ENCODE measurements around the gene SLC30A7. TPM values are rescaled to one million over a fixed set of nuclear protein-coding genes. Genes with fewer than 3 reads are reported as not detected.

SLC30A7 gene
- total and polyA plus RNA-seq, 2 of the 13 experiments (the other 11 are each of a cell fraction or from before 2014, with no cell fraction given) = 8.3 to 40.8 TPM

DNA sequence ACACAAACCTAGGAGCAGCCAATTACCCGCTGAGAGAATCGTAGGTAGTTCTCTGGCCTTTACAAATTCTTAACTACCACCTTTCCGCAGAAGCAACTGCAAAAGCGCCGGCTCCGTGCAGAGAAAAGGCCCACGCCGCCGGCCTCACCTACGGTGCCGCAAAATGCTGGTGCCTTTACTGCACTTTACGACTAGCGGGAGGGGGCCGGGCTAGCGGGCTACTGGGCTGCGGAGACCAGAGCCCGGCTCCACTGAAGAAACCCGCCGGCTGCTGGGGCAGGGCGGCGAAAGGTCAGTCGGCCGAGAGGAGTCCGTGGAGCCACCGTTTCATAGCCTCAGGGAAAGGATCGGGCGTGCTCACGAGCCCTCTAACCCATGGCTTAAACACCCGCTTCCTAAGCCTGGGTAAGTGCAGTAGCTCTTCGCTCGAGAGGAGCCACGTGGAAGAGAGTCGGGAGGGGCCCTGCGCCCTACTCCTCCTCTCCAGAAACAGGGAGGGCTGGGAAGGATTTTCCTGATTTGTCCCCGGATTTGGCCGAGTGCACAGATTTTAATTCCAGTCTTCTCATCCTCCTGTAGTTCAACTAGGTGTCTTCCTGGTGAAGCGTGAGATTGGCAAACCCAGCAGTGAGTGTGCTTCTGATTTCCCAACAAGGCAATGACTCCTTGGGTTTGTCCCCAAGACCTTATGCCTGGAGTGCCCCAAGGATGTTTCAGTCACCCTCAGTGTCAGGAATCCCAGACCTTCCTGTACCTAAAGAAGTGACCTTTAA lies 130.0 kb downstream of the SLC30A7 start, which contains the start of gene DPH5 (continued):
- TF ChIP-seq GFI1 (CRISPR knock-in tag; IDR thresholded peaks at IDR 0.05; ENCODE audit: borderline replicate concordance) (no peak; the same call in 1 of the 2 replicates), ZNF510 (CRISPR knock-in tag; IDR thresholded peaks at IDR 0.05; ENCODE audit: low read depth) (no peak), POLR2A (IDR thresholded peaks at IDR 0.05; ENCODE audit: insufficient read depth in 1 of 2, low read depth in 2 of 2, low read length in 2 of 2) (peak; percentile 92 to 95), ZNF720 (CRISPR knock-in tag; IDR thresholded peaks at IDR 0.05) (no peak), ZBED4 (CRISPR knock-in tag; IDR thresholded peaks at IDR 0.05; ENCODE audit: borderline replicate concordance) (peak; percentile 92), ZSCAN31 (CRISPR knock-in tag; IDR thresholded peaks at IDR 0.05; ENCODE audit: low read depth) (peak; percentile 84), SOX13 (IDR thresholded peaks at IDR 0.05) (no peak), SOX13 (CRISPR knock-in tag; conservative IDR thresholded peaks at IDR 0.05 in 1 of 2, IDR thresholded peaks at IDR 0.05 in 1 of 2) (no peak), NCOA1 (CRISPR knock-in tag; IDR thresholded peaks at IDR 0.05) (no peak), MAZ (IDR thresholded peaks at IDR 0.05; ENCODE audit: borderline replicate concordance, low read depth, low read length) (peak; percentile 96), MAZ (CRISPR knock-in tag; IDR thresholded peaks at IDR 0.05; ENCODE audit: low read depth) (peak; percentile 89), ZKSCAN1 (IDR thresholded peaks at IDR 0.05; ENCODE audit: low read length) (0 out of 2 replicates have a peak, but pooled peaks have one; percentile 2), TBP (CRISPR knock-in tag; IDR thresholded peaks at IDR 0.05) (no peak), ATRX (CRISPR knock-in tag; IDR thresholded peaks at IDR 0.05; ENCODE audit: borderline replicate concordance) (no peak)
- TF ChIP-seq, protein P1, sequence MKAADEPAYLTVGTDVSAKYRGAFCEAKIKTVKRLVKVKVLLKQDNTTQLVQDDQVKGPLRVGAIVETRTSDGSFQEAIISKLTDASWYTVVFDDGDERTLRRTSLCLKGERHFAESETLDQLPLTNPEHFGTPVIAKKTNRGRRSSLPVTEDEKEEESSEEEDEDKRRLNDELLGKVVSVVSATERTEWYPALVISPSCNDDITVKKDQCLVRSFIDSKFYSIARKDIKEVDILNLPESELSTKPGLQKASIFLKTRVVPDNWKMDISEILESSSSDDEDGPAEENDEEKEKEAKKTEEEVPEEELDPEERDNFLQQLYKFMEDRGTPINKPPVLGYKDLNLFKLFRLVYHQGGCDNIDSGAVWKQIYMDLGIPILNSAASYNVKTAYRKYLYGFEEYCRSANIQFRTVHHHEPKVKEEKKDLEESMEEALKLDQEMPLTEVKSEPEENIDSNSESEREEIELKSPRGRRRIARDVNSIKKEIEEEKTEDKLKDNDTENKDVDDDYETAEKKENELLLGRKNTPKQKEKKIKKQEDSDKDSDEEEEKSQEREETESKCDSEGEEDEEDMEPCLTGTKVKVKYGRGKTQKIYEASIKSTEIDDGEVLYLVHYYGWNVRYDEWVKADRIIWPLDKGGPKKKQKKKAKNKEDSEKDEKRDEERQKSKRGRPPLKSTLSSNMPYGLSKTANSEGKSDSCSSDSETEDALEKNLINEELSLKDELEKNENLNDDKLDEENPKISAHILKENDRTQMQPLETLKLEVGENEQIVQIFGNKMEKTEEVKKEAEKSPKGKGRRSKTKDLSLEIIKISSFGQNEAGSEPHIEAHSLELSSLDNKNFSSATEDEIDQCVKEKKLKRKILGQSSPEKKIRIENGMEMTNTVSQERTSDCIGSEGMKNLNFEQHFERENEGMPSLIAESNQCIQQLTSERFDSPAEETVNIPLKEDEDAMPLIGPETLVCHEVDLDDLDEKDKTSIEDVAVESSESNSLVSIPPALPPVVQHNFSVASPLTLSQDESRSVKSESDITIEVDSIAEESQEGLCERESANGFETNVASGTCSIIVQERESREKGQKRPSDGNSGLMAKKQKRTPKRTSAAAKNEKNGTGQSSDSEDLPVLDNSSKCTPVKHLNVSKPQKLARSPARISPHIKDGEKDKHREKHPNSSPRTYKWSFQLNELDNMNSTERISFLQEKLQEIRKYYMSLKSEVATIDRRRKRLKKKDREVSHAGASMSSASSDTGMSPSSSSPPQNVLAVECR (CRISPR knock-in tag; IDR thresholded peaks at IDR 0.05; ENCODE audit: borderline replicate concordance) = peak; percentile 92
- TF ChIP-seq, protein P2, sequence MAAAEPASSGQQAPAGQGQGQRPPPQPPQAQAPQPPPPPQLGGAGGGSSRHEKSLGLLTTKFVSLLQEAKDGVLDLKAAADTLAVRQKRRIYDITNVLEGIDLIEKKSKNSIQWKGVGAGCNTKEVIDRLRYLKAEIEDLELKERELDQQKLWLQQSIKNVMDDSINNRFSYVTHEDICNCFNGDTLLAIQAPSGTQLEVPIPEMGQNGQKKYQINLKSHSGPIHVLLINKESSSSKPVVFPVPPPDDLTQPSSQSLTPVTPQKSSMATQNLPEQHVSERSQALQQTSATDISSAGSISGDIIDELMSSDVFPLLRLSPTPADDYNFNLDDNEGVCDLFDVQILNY (CRISPR knock-in tag; conservative IDR thresholded peaks at IDR 0.05) = no peak
- TF ChIP-seq, protein P3, sequence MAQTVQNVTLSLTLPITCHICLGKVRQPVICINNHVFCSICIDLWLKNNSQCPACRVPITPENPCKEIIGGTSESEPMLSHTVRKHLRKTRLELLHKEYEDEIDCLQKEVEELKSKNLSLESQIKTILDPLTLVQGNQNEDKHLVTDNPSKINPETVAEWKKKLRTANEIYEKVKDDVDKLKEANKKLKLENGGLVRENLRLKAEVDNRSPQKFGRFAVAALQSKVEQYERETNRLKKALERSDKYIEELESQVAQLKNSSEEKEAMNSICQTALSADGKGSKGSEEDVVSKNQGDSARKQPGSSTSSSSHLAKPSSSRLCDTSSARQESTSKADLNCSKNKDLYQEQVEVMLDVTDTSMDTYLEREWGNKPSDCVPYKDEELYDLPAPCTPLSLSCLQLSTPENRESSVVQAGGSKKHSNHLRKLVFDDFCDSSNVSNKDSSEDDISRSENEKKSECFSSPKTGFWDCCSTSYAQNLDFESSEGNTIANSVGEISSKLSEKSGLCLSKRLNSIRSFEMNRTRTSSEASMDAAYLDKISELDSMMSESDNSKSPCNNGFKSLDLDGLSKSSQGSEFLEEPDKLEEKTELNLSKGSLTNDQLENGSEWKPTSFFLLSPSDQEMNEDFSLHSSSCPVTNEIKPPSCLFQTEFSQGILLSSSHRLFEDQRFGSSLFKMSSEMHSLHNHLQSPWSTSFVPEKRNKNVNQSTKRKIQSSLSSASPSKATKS (CRISPR knock-in tag; IDR thresholded peaks at IDR 0.05) = no peak
